RWPE2 (cell line): Measurements from ENCODE around the gene CHMP4B.
A peak's percentile ranks its signal among the peaks of the same experiment; 100 is the strongest.

Experiments
- ATAC-seq: fragments of 200-7000 bp; cut with Tn5 transposase; 3 replicates; pipeline ENCODE4 v1.9.1; 2021; ENCODE audit warnings: low read depth
- DNase-seq: peaks from one replicate; pipeline ENCODE4 v3.0.0-alpha.2; 2020; ENCODE audit warnings: low spot score
- H3K27ac ChIP-seq: fragments of 450-650 bp; 2 replicates; pipeline ENCODE4 v1.5.1; 2017; ENCODE audit warnings: mild to moderate bottlenecking; ENCODE audit not compliant: poor library complexity, severe bottlenecking
- H3K27me3 ChIP-seq: fragments of 250-450 bp; sonication (Bioruptor Pico); 2 replicates; pipeline ENCODE4 v1.5.1; 2021; ENCODE audit warnings: mild to moderate bottlenecking, moderate library complexity; ENCODE audit not compliant: insufficient read depth, poor library complexity, severe bottlenecking
- H3K36me3 ChIP-seq: fragments of 250-450 bp; sonication (Bioruptor Pico); 2 replicates; pipeline ENCODE4 v1.5.1; 2020; ENCODE audit warnings: low read depth, mild to moderate bottlenecking, moderate library complexity
- H3K4me1 ChIP-seq: fragments of 250-450 bp; sonication (Bioruptor Pico); 2 replicates; pipeline ENCODE4 v1.5.1; 2021; ENCODE audit warnings: mild to moderate bottlenecking, moderate library complexity; ENCODE audit not compliant: insufficient read depth, poor library complexity, severe bottlenecking
- H3K4me3 ChIP-seq: fragments of 250-450 bp; sonication (Bioruptor Pico); 2 replicates; pipeline ENCODE4 v1.5.1; 2021; ENCODE audit warnings: mild to moderate bottlenecking, moderate library complexity; ENCODE audit not compliant: severe bottlenecking
- H3K9me3 ChIP-seq: fragments of 250-450 bp; sonication (Bioruptor Pico); 2 replicates; pipeline ENCODE4 v1.5.1; 2021; ENCODE audit warnings: mild to moderate bottlenecking, moderate library complexity; ENCODE audit not compliant: severe bottlenecking
- CTCF ChIP-seq: fragments of 450-650 bp; IDR thresholded peaks from one replicate; pipeline ENCODE4 v1.5.1; 2017; ENCODE audit warnings: mild to moderate bottlenecking, moderate library complexity; ENCODE audit not compliant: poor library complexity, severe bottlenecking

CHMP4B gene

GRCh38 chr20:33816191-33816590 is 5.0 kb downstream of the CHMP4B start:
- ATAC-seq (no peak), DNase-seq (no peak)
- H3K4me3 ChIP-seq = no peak overlapping the region
- no peaks in the 10 kb centered on the region for H3K9me3 ChIP-seq
- H3K27ac ChIP-seq = no peak overlapping the region
- H3K4me1 ChIP-seq = peaks cover 7% of the 10 kb centered on the region
- H3K36me3 ChIP-seq = peaks cover 17% of the 10 kb centered on the region
- no peaks in the 10 kb centered on the region for H3K27me3 ChIP-seq
- TF ChIP-seq CTCF = no peak

- ATAC-seq (no peak), DNase-seq (no peak)
- no peak for TF ChIP-seq CTCF
- Histone ChIP-seq H3K9me3 (no peaks in the 10 kb centered on the region), H3K27me3 (no peaks in the 10 kb centered on the region), H3K27ac (no peak overlapping the region), H3K36me3 (peaks cover 16% of the 10 kb centered on the region), H3K4me1 (peaks cover 5% of the 10 kb centered on the region), H3K4me3 (no peak overlapping the region)
Observed at GRCh38 chr20:33817411-33817810, 6.3 kb downstream of the CHMP4B start.

- TF ChIP-seq CTCF = no peak
Observed at GRCh38 chr20:33819456-33819855, 8.3 kb downstream of the CHMP4B start.

GRCh38 chr20:33820362-33820761 is 9.2 kb downstream of the CHMP4B start:
- H3K4me1 ChIP-seq = no peaks in the 10 kb centered on the region
- H3K27me3 ChIP-seq = no peaks in the 10 kb centered on the region
- peaks cover 26% of the 10 kb centered on the region for H3K36me3 ChIP-seq
- no peaks in the 10 kb centered on the region for H3K9me3 ChIP-seq
- ATAC-seq (no peak), DNase-seq (no peak)
- no peak for TF ChIP-seq CTCF
- no peak overlapping the region for H3K27ac ChIP-seq
- H3K4me3 ChIP-seq = no peak overlapping the region

More at GRCh38 chr20:33819456-33819855, 8.3 kb downstream of the CHMP4B start:
- H3K27me3 ChIP-seq = no peaks in the 10 kb centered on the region
- no peak overlapping the region for H3K27ac ChIP-seq
- H3K9me3 ChIP-seq = no peaks in the 10 kb centered on the region
- H3K4me1 ChIP-seq = no peaks in the 10 kb centered on the region
- ATAC-seq (no peak), DNase-seq (no peak)
- H3K4me3 ChIP-seq = no peak overlapping the region
- peaks cover 26% of the 10 kb centered on the region for H3K36me3 ChIP-seq

GRCh38 chr20:33821270-33821836 is 10.2 kb downstream of the CHMP4B start:
- H3K27ac ChIP-seq = no peak overlapping the region
- peaks cover 18% of the 10 kb centered on the region for H3K36me3 ChIP-seq
- no peaks in the 10 kb centered on the region for H3K4me1 ChIP-seq
- DNase-seq (no peak), ATAC-seq (peak; percentile 9; the same call in 1 of the 3 replicates)
- no peaks in the 10 kb centered on the region for H3K9me3 ChIP-seq
- H3K4me3 ChIP-seq = no peak overlapping the region
- TF ChIP-seq CTCF = no peak
- no peaks in the 10 kb centered on the region for H3K27me3 ChIP-seq
